Stimulated activated CD4-positive, alpha-beta T cell treated with anti-CD3 and anti-CD28 coated beads, TNF-alpha, amount 100 ng/mL, for 1 hour (primary cell): ENCODE results near the gene COTL1.

ENCODE experiments used
- DNase-seq, 3 donors: peaks; one replicate each; pipeline ENCODE4 v3.0.0-alpha.2; 2020; ENCODE audit warnings: low read depth in 3 of 3, low spot score in 1 of 3

COTL1 gene

GRCh38 chr16:84617791-84618580, at the start of gene COTL1:
Gene COTL1, minus strand, starts transcription at chr16:84618078. Its CDS starts 164 bp downstream, at chr16:84617914.
- peak; percentile 85 to 91 (median 89) for DNase-seq

DNA sequence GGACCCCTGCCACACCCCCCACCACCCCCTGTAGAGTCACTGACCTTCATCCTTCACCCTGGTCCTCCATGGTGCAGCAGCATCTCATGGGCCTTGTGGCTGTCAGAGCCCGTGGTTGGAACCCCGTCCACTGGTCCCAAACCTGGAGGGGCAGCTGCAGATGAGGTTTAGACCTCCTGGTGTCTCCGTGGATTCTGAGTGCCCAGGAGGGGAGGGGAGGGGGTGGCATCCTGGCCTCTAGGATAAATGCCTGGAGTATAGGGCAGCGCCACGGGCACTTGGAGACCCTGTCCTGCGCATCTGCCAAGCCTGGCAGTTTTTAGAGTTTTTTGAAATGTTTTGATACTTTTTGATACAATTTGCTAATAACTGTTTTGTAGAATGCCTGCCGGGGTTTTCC, 48.0 kb upstream of the COTL1 start:
- no peak for DNase-seq

DNA sequence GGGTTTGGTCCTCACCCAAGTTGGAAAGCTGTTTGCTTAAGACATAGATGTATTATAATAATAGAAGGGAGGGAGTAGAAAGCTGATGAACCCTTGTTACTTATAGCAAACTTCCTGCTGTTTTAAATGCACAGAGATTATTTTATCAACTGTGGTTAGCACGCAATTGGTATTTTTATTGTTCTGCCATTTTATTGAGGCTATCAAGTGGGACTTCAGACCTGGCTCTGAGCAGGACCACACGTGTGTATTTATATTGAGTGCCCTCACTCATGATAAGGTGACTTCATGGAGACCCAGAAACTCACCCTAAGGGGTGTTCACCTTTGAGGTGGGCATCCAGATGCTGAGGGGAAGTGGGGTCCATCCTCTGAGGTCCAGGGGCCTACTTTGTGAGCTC, 47.5 kb upstream of the COTL1 start:
- no peak for DNase-seq

DNA sequence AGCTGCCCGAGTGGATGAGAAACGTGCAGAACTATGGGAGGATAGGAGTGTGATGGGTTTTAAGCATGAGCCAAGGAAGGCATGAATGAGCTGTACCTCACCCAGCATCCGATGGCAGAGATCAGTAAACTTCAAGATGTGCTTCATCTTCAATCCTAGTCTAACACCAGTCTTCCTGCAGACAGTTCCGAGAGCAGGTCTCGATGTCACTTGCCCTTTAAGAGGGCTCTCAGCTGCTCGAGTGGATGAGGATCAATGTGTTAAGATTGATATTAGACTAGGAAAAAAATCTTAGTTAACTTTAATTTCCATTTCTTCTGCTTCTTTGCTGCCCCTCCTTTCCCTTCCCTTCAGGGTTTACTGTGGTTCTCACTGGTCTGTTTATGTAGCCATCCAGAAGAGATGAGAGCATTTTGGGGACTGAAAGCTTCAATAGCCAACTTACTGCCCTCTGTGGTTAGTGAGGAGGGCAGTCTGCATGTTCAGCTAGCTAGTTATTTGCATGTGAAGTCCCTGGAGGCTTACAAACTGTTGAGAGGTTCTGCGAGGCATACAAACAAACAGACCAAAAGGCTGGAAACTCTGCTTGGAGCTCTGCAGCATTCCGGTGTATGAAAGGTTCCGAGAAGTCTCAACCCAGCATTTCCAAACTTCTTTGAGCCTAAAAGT, 45.7 kb upstream of the COTL1 start:
- DNase-seq: no peak

DNA sequence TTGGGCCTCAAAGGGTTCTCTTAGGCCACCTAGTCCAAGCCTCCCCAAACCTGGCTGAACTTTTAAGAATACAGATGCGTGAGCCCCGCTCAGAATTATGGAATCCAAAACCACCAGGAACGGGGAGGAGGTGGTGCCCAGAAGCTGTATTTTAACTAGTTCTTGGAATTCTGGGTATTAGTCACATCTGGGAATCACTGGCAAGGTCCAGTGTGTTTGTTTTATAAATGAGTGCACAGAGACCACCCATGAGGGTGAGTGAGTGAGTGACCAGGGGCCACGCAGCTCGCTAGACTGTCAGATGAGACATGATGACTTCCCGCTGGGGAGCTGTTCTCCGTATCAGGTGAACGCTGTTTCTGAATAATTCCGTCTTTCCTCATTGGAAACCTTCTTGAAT, 44.6 kb upstream of the COTL1 start:
- DNase-seq: no peak

- DNase-seq: no peak
These were observed 43.7 kb upstream of the COTL1 start for GRCh38 chr16:84661418-84662060.

DNA sequence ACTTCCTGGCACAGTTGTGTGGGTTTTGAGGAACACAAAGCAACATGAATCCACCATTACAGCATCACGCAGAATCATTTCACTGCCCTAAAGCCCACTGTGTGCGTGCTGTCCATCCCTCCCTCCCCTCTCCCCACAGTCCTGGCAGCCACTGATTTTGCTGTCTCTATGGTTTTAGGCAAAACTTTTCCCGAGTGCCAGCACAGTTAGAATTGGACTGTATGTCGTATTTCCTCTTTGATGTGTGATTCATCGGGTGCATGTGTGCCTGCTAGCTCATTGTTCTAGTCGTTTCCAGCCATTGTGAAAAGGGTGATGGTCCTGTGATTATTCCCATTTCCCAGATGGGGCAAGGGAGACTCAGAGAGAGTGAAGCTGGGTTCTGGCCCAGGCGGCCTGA, 43.1 kb upstream of the COTL1 start:
- DNase-seq: no peak

DNA sequence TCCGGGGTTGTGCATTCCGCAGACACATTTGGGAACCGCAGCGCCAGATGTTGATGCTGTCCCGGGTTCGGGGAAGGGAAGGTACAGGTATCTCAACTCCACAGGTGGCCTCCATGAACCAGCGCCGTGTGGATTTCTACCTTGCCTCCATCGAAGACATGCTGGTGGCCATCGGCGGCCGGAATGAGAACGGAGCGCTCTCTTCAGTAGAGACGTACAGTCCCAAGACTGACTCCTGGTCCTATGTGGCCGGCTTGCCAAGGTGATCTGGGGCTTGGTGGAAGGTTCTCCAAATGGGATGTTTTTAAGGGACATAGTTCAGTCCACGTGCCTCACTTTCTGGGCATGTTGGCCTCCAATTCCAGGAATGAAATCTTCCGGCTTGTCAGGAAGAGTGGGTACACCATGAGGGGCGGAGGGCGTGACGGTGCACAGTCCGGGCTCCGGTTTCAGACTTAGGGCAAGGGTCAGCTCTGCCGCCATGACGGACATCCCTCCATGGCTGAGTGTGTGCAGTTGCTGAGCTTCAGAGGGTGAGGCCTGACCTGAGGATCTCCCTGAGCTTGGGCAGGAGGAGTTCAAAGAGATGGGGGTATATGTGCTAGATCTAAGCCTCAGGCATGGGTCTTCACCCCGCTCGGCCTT, 41.9 kb upstream of the COTL1 start:
- no peak for DNase-seq

DNA sequence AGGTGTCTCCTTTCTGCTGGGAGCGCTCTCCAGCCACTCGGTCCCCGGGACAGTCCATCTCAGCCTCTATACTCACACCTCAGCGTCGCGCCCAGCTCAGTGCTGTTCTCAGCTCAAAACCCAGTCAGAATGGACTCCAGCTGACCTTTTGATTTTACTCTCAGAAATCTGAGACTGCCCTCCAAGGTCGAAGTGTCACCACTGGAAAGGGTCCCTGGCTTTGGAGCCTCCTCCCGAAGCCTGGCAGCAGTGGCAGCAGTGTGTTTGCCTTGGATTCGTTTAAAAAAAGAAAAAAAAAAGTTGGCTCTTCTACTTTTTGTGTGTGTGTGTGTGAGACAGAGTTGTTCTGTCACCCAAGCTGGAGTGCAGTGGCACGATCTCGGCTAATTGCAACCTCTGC, 40.8 kb upstream of the COTL1 start:
- DNase-seq: no peak

- no peak for DNase-seq
These were observed 39.5 kb upstream of the COTL1 start for GRCh38 chr16:84657229-84657837.

DNA sequence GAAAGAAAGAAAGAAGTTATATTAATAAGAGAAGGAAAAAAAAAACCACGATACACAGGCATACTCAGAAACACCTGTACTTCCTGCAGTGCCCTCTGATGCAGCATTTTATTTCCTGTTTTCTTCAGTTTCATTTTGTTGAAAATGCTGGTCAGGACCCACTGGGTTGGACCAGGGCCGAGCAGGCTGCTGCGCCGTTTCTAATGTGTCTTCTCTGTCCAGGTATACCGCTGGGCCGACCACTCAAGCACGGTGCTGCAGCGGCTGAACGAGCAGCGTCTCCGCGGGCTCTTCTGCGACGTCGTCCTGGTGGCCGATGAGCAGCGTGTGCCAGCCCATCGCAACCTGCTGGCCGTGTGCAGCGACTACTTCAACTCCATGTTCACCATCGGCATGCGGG, 38.8 kb upstream of the COTL1 start:
- DNase-seq: no peak

DNA sequence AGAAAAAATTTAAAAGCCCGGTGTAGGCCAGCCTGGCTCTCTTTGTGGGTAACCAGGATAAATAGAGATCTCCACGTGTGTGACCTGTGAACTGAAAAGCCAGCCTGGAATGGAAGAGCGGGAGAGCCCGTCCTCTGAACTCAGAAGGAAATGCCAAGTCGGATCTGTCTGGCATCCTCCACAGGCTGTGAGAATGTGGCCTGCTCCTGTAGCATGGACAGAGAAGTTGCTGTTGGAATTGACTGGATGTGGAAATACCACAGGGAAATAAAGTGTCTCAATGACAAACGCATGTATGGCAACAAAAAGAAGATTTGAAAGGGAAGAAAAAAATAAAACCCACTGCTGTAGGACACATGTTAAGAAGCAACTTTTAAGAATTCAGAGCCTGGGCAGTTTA, 37.1 kb upstream of the COTL1 start:
- DNase-seq: no peak

- no peak for DNase-seq
These were observed 36.4 kb upstream of the COTL1 start for GRCh38 chr16:84654238-84654637.

GRCh38 chr16:84652566-84652965, 34.7 kb upstream of the COTL1 start:
- no peak for DNase-seq

GRCh38 chr16:84650062-84650991, 32.4 kb upstream of the COTL1 start:
- no peak for DNase-seq

- DNase-seq: no peak
These were observed 31.6 kb upstream of the COTL1 start for GRCh38 chr16:84649511-84649861.

- DNase-seq: peak in 1 of 3 donors; percentile 17
These were observed 31.0 kb upstream of the COTL1 start for GRCh38 chr16:84648595-84649510.

- peak in 2 of 3 donors; percentile 50 to 69 for DNase-seq
These were observed 30.1 kb upstream of the COTL1 start, which contains the start of gene KLHL36 for GRCh38 chr16:84647828-84648594. Gene KLHL36, plus strand, starts transcription at chr16:84648511. Its CDS starts 2,357 bp downstream, at chr16:84650868.
